A549 treated with CpdA at 1 μM for 4 hours (cell line): ENCODE results near the gene TEKT3. TPM values are rescaled to one million over a fixed set of nuclear protein-coding genes. Genes with fewer than 3 reads are reported as not detected.

Source experiments
- total RNA-seq: library from RNA; stranded (reverse); fragments of 200-300 nt; extraction: Qiagen RNA extraction; gene quantifications from 5 replicates; pipeline ENCODE4 v1.2.3, GENCODE V29; 2022; ENCODE audit warnings: low read depth

TEKT3 gene
- total RNA-seq = 0.09 to 0.36 TPM (median 0.32 TPM) in 4 of 5 replicates, not detected in the other

DNA sequence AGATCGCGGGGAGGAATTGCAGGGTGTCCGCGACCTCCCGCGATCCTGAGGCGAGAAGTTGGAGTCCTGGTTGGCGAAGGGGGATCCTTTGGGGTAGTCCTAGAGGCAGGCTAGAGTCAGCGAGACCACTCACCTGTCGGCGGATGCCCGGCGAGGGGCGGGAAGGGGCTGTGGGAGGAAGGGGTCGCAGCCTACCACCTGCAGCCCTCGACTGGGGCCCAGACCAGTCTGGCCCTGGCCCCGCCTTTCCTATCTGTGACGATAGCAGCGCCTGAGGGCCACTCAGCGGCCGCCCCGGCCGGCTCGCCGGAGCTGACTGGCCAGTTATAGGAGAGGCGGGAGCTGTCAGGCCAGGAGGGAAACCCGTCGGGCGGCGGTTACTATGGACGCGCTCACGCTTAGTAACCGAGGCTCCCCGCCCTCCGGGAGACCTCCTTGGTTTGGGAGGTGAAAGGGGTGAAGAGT is at the start of gene TEKT3:
Gene TEKT3 (minus strand): TSS at position 213 of the 465 bp plus-strand sequence. CDS start 10,012 bp downstream, outside the sequence.

GRCh38 chr17:15265131-15265530 is 76.3 kb downstream of the TEKT3 start, which contains the start of gene PMP22:
Gene PMP22 (minus strand): TSS chr17:15265326. CDS start chr17:15260727, 4,599 bp downstream.

Other genes starting within 250 kb of the TEKT3 start
- 265 to 324 TPM (median 299 TPM) in 5 replicates for gene PMP22, start 76.3 kb downstream of the TEKT3 start, total RNA-seq
- 1.2 to 2.9 TPM (median 1.9 TPM) in 5 replicates for gene CDRT4, start 126.0 kb upstream of the TEKT3 start, total RNA-seq
- 8.8 to 14.7 TPM (median 10.0 TPM) in 5 replicates for gene TVP23C, start 221.9 kb upstream of the TEKT3 start, total RNA-seq